AG10803 (cell line): Measurements from ENCODE around the gene WNK3.

Source experiments
- DNase-seq: peaks from one replicate; pipeline ENCODE4 v3.0.0; 2010; ENCODE audit warnings: low read depth
- H3K4me3 ChIP-seq: 2 replicates; pipeline ENCODE4 v1.5.1; 2011; ENCODE audit warnings: mild to moderate bottlenecking, low read length, control low read depth
- CTCF ChIP-seq: conservative IDR thresholded peaks from 2 replicates; pipeline ENCODE4 v1.5.1; 2011; ENCODE audit warnings: mild to moderate bottlenecking, low read length, control low read depth, inconsistent platforms

Gene WNK3

GRCh38 chrX:54291758-54292157 is 66.1 kb downstream of the WNK3 start:
- no peak for TF ChIP-seq CTCF
- no peak overlapping the region for H3K4me3 ChIP-seq
- DNase-seq: no peak

- DNase-seq: no peak
- TF ChIP-seq CTCF: no peak
- no peak overlapping the region for H3K4me3 ChIP-seq
Measured at GRCh38 chrX:54288968-54289367, 68.9 kb downstream of the WNK3 start.

GRCh38 chrX:54288277-54288676 is 69.6 kb downstream of the WNK3 start:
- TF ChIP-seq CTCF: no peak
- H3K4me3 ChIP-seq: no peak overlapping the region
- peak; percentile 5 for DNase-seq

- no peak for DNase-seq
- H3K4me3 ChIP-seq: no peak overlapping the region
- no peak for TF ChIP-seq CTCF
Measured at GRCh38 chrX:54281676-54282075, 76.2 kb downstream of the WNK3 start.

- no peak for TF ChIP-seq CTCF
- no peak overlapping the region for H3K4me3 ChIP-seq
- DNase-seq: no peak
Measured at GRCh38 chrX:54280466-54280865, 77.4 kb downstream of the WNK3 start.

GRCh38 chrX:54271664-54272063 is 86.2 kb downstream of the WNK3 start:
- no peak for DNase-seq
- H3K4me3 ChIP-seq: no peak overlapping the region
- no peak for TF ChIP-seq CTCF

- peak; percentile 35 for DNase-seq
- TF ChIP-seq CTCF: peak; percentile 46
- H3K4me3 ChIP-seq: no peak overlapping the region
Measured at GRCh38 chrX:54248309-54248708, 109.5 kb downstream of the WNK3 start.
